AG09309 (cell line): Measurements from ENCODE around the gene ENO1.
"Not testable (repeated sequence)": the region's sequence is repeated elsewhere in the genome, so short reads cannot be mapped to it uniquely, and the experiment has no call there.

Source experiments
- DNase-seq: peaks from one replicate; pipeline ENCODE4 v3.0.0-alpha.2; 2010; ENCODE audit warnings: low read depth
- H3K4me3 ChIP-seq: 2 replicates; pipeline ENCODE4 v1.5.1; 2011; ENCODE audit warnings: mild to moderate bottlenecking, low read depth, low read length, moderate library complexity; ENCODE audit not compliant: control insufficient read depth
- TF ChIP-seq, protein P1 (sequence below): IDR thresholded peaks from 2 replicates; pipeline ENCODE4 v1.5.1; 2011; ENCODE audit warnings: mild to moderate bottlenecking, low read depth, low read length, inconsistent platforms; ENCODE audit not compliant: insufficient read depth, control insufficient read depth; ENCODE audit errors: missing control alignments

Gene ENO1

DNA sequence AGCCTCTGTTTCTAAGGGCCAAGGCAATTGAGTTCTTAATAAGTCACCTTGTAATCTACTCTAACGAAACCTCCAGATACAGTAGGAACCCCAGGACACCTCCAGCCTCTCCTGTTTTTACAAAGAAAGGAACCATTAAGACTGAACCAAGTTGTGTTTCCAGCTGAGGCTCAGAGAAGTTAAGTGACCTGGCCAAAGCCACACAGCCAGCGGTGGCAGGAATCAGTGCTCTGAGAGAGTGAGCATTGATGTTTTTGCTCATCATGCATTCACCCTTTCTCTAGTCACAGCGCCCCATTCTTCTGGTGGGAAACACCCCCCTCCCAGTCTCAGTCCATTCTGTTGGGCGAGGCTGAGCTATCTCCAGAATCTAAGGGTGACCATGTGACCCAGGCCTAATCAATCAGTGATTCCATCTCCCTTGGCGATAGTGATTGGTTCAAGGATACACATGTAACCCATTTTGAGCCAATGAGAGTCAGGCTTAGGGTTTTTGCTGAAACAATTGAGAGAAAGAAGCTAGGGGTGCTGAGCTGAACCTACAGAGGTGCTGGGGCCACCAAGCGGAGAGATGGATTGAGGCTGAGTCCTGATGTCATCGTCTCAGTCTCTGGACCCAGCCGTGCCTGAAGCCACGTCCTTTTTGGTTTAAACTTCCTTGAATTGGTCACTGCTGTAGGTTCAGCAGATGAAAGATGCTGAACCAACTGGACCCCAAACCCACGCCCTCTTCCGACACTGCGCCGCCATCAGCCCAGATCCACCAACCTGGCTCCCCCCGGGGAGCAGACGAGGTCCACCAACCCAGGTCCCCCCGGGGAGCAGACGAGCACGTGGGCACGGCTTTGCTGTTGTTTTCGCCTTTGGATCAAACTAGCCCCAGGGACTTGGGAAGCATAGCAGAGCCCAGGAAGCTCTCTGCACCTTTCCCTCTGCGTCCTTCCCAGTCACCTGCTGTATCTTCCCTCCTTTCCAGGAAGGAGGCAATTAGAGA, 33.1 kb downstream of the ENO1 start:
- no peak for DNase-seq
- H3K4me3 ChIP-seq: no peak overlapping the region
- TF ChIP-seq, protein P1, sequence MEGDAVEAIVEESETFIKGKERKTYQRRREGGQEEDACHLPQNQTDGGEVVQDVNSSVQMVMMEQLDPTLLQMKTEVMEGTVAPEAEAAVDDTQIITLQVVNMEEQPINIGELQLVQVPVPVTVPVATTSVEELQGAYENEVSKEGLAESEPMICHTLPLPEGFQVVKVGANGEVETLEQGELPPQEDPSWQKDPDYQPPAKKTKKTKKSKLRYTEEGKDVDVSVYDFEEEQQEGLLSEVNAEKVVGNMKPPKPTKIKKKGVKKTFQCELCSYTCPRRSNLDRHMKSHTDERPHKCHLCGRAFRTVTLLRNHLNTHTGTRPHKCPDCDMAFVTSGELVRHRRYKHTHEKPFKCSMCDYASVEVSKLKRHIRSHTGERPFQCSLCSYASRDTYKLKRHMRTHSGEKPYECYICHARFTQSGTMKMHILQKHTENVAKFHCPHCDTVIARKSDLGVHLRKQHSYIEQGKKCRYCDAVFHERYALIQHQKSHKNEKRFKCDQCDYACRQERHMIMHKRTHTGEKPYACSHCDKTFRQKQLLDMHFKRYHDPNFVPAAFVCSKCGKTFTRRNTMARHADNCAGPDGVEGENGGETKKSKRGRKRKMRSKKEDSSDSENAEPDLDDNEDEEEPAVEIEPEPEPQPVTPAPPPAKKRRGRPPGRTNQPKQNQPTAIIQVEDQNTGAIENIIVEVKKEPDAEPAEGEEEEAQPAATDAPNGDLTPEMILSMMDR: no peak

DNA sequence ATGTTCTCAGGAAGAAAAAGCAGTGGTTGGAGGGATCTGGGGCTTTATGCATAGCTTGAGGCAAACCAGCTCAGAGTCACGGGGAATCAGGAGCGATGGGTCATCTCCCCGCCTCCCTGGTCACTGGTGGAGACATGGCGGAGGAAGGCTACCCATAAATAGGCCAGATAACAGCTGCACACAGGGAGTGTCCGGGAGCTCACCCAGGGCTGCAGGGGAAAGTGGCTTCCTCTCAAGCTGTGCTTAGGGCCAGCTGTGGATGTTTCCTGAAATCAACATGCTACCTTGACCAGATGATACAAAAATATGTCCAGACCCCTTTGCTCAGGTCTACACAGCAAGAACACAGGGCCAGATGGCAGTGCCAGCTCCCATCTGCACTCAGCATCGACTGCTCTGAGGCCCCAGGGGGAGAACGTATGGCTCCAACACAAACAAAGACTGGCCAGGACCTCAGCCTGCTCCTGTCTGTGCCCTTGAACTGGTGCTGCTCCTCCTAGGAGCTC, 33.9 kb downstream of the ENO1 start:
- TF ChIP-seq, protein P1: no peak
- H3K4me3 ChIP-seq: no peak overlapping the region
- DNase-seq: no peak

DNA sequence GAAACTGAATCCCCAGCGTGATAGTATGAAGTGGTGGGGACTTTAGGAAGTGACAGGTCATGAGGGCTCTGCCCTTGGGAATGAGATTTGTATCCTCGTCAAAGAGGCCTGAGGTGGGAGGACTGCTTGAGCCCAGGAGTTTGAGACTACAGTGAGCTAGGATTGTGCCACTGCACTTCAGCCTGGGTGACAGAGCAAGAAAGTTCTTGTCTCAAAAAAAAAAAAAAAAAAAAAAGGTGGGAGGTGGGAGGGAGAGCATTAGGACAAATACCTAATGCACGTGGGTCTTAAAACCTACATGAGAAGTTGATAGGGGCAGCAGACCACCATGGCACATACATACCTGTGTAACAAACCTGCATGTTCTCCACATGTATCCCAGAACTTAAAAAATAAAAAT, 37.1 kb downstream of the ENO1 start:
- TF ChIP-seq, protein P1: no peak
- H3K4me3 ChIP-seq: no peak overlapping the region
- DNase-seq: no peak

DNA sequence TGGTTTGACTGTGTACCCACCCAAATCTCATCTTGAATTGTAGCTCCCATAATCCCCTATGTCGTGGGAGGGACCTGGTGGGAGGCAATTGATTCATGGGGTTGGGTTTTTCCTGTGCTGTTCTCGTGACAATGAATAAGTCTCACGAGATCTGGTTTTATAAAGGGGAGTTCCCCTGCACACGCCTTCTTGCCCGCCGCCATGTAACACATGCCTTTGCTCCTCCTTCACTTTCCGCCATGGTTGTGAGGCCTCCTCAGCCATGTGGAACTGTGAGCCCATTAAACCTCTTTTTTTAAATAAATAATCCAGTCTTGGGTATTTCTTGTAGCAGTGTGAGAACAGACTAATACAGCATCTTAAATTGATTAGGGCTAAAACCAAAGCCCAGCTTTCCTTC, 38.5 kb downstream of the ENO1 start:
- no peak overlapping the region for H3K4me3 ChIP-seq
- TF ChIP-seq, protein P1: no peak
- DNase-seq: no peak

DNA sequence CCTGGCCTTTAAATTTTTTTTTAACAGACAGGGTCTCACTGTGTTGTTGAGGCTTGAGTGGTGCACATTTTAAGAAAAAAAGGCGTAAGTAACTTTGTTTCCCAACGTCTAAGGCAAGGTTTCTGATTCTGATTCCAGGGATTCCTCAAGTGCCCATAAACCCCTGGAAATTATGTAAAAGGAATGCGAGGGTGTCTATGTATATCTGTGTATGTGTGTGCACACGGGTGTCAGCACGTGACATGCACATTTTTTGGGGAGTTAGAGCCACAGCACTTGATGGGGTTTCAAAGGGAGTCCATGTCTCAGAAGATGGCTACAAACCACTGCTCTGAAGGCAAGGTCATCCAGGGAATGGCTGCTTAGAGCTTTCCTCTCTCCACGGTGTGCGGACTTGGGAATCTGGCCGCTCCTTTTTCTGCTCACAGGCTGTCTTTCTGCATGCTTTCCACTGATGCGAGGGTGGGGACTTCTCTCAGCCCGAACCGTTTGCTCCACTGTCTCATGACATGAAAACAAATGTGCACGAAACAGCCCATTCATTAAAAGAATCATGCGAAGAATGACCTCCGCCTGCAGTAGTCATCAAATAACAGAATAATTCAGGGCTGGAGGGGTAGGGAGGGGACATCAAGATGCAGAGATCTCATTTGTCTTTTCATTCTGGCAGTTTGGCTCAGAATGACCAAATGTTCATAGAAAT, 42.4 kb downstream of the ENO1 start:
- TF ChIP-seq, protein P1: no peak
- H3K4me3 ChIP-seq: no peak overlapping the region
- no peak for DNase-seq

DNA sequence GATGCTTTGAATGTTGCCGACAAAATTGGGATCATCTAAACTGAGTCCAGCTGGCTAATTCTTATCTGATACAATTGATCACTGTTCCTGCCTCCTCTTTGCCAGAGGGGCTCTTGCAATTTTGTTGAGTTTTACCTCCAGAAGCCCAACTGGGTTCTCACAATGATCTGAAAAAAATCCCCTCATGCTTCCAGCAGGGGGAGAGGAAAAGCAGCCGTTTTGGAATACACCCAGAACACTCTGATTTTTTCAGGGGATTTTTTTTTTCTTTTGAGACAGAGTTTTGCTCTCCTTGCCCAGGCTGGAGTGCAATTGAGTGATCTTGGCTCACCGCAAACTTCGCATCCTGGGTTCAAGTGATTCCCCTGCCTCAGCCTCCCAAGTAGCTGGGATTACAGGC, 47.1 kb downstream of the ENO1 start:
- TF ChIP-seq, protein P1: peak; percentile 42
- no peak for DNase-seq
- no peak overlapping the region for H3K4me3 ChIP-seq

DNA sequence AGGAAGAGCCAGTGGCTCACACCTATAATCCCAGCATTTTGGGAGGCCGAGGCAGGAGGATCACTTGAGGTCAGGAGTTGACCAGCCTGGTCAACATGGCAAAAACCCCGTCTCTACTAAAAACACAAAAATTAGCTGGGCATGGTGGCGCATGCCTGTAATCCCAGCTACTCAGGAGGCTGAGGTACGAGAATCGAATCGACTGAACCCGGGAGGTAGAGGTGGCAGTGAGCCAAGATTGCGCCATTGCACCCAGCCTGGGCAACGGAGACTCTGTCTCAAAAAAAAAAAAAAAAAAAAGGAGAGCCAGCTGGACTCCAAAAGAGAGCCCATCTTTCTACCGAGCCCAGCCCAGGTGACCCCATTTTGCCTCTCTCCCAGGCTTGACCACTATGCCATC, 47.8 kb downstream of the ENO1 start:
- DNase-seq, H3K4me3 ChIP-seq: not testable (repeated sequence)
